Activated CD8-positive, alpha-beta T cell treated with anti-CD3 and anti-CD28 coated beads for 36 hours (primary cell): Measurements from ENCODE around the gene FBXO42. TPM values are rescaled to one million over a fixed set of nuclear protein-coding genes. Genes with fewer than 3 reads are reported as not detected.

Experiments used
- ATAC-seq: fragments of 200-7000 bp; cut with Tn5 transposase; one replicate; pipeline ENCODE4 v1.10.0; 2021; ENCODE audit warnings: mild to moderate bottlenecking, moderate library complexity
- CTCF ChIA-PET: fragments of 350-600 bp; sonication (Branson Sonifier 250); formaldehyde crosslinking; loops from one replicate; lab custom pipeline; 2021; ENCODE audit warnings: antibody characterized with exemption; lab: Charles Lee
- POLR2A ChIA-PET: fragments of 350-600 bp; sonication (Branson Sonifier 250); formaldehyde crosslinking; loops from one replicate; lab custom pipeline; 2021; ENCODE audit warnings: antibody characterized with exemption; lab: Charles Lee
- DNase-seq: peaks from one replicate; pipeline ENCODE4 v3.0.0-alpha.2; 2020
- H3K27ac Mint-ChIP-seq: one replicate; pipeline ENCODE4 v1.8.0; 2021; ENCODE audit warnings: mild to moderate bottlenecking, mixed read lengths
- H3K27me3 Mint-ChIP-seq: one replicate; pipeline ENCODE4 v1.8.0; 2021; ENCODE audit warnings: mixed read lengths
- H3K36me3 Mint-ChIP-seq: one replicate; pipeline ENCODE4 v1.8.0; 2021; ENCODE audit warnings: low read depth, mixed read lengths
- H3K4me1 Mint-ChIP-seq: one replicate; pipeline ENCODE4 v1.8.0; 2021; ENCODE audit warnings: low read depth, mixed read lengths
- H3K4me3 Mint-ChIP-seq: one replicate; pipeline ENCODE4 v1.8.0; 2021; ENCODE audit warnings: mild to moderate bottlenecking, moderate library complexity, mixed read lengths
- H3K9me3 Mint-ChIP-seq: one replicate; pipeline ENCODE4 v1.8.0; 2021; ENCODE audit warnings: mixed read lengths
- intact Hi-C: fragments of 100-400 bp; cut with micrococcal nuclease; formaldehyde crosslinking; loops from one replicate; pipeline ENCODE4 v1.10.0; 2022
- total RNA-seq, 2 experiments: library from RNA; stranded (reverse); gene quantifications; one replicate each; pipeline ENCODE4 v1.2.3, GENCODE V29; 2021
- TF ChIP-seq, protein P1 (sequence below): fragments of 200-600 bp; IDR thresholded peaks from one replicate; pipeline ENCODE4 v1.8.0; 2022; ENCODE audit warnings: antibody characterized with exemption, mild to moderate bottlenecking

The FBXO42 gene
- total RNA-seq, 2 experiments from 2014 or later: 19.8 to 21.3 TPM

DNA sequence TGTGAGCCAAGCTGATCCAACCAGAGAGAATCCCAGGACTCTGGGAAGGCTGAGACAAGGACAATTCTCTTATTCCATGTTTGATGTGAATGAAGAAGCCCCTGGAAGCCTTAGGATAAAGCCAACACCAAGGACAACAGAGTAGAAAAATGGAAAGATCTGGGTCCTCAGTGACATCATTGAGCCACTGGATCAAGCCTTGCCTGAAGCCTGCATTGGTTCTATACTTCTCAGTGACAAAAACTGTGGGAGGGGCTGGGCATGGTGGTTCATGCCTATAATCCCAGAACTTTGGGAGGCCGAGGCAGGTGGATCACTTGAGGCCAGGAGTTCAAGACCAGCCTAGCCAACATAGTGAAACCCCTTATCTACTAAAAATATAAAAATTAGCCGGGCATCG lies 155.4 kb downstream of the FBXO42 start:
- Mint-ChIP-seq H3K27me3 (no peaks in the 10 kb centered on the region), H3K4me1 (peaks cover 6% of the 10 kb centered on the region), H3K27ac (no peak overlapping the region), H3K4me3 (no peak overlapping the region), H3K9me3 (no peaks in the 10 kb centered on the region), H3K36me3 (no peaks in the 10 kb centered on the region)
- POLR2A ChIA-PET: no interaction called here
- CTCF ChIA-PET: interaction anchor here (1.6 kb wide), 1 partner anchor 115 kb away, joined by 4 read pairs; no protein-coding TSS in a partner anchor
- ATAC-seq (no peak), DNase-seq (no peak)
- intact Hi-C loops: no loop called here
- TF ChIP-seq, protein P1, sequence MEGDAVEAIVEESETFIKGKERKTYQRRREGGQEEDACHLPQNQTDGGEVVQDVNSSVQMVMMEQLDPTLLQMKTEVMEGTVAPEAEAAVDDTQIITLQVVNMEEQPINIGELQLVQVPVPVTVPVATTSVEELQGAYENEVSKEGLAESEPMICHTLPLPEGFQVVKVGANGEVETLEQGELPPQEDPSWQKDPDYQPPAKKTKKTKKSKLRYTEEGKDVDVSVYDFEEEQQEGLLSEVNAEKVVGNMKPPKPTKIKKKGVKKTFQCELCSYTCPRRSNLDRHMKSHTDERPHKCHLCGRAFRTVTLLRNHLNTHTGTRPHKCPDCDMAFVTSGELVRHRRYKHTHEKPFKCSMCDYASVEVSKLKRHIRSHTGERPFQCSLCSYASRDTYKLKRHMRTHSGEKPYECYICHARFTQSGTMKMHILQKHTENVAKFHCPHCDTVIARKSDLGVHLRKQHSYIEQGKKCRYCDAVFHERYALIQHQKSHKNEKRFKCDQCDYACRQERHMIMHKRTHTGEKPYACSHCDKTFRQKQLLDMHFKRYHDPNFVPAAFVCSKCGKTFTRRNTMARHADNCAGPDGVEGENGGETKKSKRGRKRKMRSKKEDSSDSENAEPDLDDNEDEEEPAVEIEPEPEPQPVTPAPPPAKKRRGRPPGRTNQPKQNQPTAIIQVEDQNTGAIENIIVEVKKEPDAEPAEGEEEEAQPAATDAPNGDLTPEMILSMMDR: no peak

Other genes with a start within 250 kb of the FBXO42 start
- gene EPHA2, start 196.4 kb downstream of the FBXO42 start, total RNA-seq: not detected
- 1 to 10 TPM; 5.7 to 7.4 TPM for gene ARHGEF19, start 139.8 kb downstream of the FBXO42 start, total RNA-seq
- gene CPLANE2, start 115.3 kb downstream of the FBXO42 start, total RNA-seq: 1 to 10 TPM; 1.2 to 1.4 TPM
- 100 to 1,000 TPM; 175 to 177 TPM for gene SZRD1, start 14.8 kb upstream of the FBXO42 start, total RNA-seq
- not detected for gene SPATA21, start 84.9 kb upstream of the FBXO42 start, total RNA-seq
- gene NECAP2, start 88.2 kb upstream of the FBXO42 start, total RNA-seq: 10 to 100 TPM; 53.1 to 54.7 TPM
- 1,000 to 10,000 TPM in 1 of 2 experiments, 100 to 1,000 TPM in 1; 820 to 1,043 TPM for gene RNU1-1, start 161.8 kb upstream of the FBXO42 start, total RNA-seq